ENCODE measurements around the gene MAP1LC3B2. TPM values are rescaled to one million over a fixed set of nuclear protein-coding genes. Genes with fewer than 3 reads are reported as not detected.

Gene MAP1LC3B2
- total RNA-seq, 1 donor from 2014 or later, result 0.82 TPM

DNA sequence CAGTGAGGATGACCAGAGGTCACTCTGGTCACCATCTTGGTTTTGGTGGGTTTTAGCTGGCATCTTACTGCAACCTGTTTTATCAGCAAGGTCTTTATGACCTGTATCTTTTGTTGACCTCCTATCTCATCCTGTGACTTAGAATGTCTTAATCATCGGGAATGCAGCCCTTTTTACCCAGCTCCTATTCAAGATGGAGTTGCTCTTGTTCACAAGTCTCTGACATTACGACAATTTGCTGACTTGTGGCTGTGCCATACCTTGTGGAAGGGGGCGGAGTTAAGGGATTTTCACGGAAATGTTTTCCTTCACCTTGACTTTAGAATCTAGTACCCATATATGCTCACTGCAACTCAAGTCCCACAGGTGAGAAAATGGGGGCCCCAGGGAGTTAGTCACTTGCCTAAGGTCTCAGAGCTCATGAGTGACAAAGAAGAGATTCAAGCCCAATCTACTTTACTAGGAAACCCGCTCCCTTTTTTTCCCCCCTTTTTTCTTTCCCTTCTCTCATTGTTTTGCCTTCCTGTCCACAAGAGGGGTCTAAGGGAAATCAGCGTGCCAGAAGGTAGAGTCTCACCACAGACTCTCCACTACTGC is 2.7 kb upstream of the MAP1LC3B2 start:
- H3K4me1 Mint-ChIP-seq, result peaks cover 21% of the 10 kb centered on the region
- no peak for DNase-seq (ENCODE audit: low read depth, low spot score)
- no peaks in the 10 kb centered on the region for H3K27me3 Mint-ChIP-seq (ENCODE audit: low read depth)
- peak overlapping the region; percentile 90 for H3K27ac Mint-ChIP-seq (ENCODE audit: unreplicated experiment)
- TF ChIP-seq, protein P1, sequence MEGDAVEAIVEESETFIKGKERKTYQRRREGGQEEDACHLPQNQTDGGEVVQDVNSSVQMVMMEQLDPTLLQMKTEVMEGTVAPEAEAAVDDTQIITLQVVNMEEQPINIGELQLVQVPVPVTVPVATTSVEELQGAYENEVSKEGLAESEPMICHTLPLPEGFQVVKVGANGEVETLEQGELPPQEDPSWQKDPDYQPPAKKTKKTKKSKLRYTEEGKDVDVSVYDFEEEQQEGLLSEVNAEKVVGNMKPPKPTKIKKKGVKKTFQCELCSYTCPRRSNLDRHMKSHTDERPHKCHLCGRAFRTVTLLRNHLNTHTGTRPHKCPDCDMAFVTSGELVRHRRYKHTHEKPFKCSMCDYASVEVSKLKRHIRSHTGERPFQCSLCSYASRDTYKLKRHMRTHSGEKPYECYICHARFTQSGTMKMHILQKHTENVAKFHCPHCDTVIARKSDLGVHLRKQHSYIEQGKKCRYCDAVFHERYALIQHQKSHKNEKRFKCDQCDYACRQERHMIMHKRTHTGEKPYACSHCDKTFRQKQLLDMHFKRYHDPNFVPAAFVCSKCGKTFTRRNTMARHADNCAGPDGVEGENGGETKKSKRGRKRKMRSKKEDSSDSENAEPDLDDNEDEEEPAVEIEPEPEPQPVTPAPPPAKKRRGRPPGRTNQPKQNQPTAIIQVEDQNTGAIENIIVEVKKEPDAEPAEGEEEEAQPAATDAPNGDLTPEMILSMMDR (conservative IDR thresholded peaks at IDR 0.05), result no peak
- H3K9me3 Mint-ChIP-seq, result peaks cover 2% of the 10 kb centered on the region
- H3K4me3 Mint-ChIP-seq, result no peak overlapping the region
- H3K36me3 Mint-ChIP-seq (ENCODE audit: low read depth), result no peaks in the 10 kb centered on the region

DNA sequence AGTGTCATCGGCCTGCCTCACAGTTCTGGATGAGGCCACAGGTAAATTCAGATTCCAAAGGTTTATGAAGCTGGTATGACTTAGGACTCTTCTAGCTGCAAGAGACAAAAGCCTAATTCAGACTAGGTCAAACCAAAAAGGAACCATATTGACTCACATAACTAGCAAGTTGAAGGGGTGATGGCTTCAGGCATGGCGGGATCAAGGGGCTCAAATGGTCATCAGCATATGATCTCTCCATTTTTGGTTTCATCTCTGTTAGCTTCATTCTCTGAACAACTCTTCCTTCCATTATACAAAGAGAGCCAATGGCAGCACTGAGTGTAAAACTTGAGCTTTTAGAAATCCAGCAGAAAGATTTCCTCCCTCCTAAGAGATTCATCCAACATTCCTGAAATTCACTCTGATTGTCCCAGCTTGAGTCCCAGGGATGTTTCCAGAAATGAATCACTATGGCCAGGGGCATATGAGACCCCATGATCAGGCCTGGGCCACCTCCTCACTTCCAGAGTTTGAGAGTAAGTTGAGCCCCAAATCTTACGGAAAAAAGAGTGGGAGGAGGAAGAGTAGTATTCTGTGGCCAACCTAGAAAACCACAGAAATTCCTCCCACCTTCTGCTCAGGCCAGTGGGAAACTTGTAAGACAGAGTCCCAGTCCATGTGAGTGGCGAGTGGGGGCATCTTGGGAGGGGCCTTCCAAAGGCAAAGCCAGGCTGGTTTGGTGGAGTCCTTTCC is 2.0 kb upstream of the MAP1LC3B2 start:
- peak overlapping the region; percentile 90 for H3K27ac Mint-ChIP-seq (ENCODE audit: unreplicated experiment)
- DNase-seq (ENCODE audit: low read depth, low spot score), result no peak

DNA sequence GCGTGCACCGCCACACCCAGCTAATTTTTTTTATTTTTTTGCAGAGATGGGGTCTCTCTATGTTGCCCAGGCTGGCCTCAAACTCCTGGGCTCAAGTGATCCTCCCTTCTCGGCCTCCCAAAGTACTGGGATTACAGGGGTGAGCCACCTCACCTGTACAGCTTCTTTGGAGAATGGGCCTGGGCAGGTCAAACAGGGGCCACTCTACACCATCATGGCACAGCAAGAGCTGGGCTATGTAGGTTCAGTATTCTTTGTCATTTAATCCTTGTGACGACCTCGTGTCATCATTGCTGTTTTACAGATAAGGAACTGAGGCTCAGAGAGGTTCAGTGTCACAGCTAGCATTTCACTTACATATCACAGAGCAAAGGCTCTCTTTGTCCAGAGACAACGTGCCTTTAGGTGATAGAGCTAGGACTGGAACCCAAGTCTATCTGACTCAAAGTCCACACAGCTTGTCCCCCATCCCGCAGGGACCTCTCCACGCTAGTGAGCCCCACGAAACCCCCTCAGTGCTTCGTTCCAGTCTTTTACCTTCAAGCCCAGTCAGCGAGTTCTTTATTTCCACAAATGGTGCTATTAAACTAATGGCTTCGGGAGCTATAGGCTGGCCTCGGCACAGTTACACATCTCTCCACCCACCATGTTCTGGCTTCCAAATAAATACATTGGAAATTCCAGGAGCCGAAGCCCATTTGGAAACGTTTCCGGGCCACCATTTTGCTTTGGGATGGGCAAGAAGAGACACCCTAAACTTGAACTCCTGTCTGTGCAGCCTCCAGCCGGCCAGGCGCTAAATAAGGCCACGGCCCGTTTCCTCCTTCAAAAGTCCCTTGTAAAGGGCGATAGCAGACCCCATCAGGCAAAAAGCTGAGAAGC is 660 bp upstream of the MAP1LC3B2 start:
- H3K27ac Mint-ChIP-seq (ENCODE audit: unreplicated experiment), result peak overlapping the region; percentile 78
- DNase-seq (ENCODE audit: low read depth, low spot score), result no peak
- H3K27me3 Mint-ChIP-seq (ENCODE audit: low read depth), result no peaks in the 10 kb centered on the region
- TF ChIP-seq, protein P1 (conservative IDR thresholded peaks at IDR 0.05), result no peak
- H3K4me1 Mint-ChIP-seq, result peaks cover 21% of the 10 kb centered on the region
- no peaks in the 10 kb centered on the region for H3K36me3 Mint-ChIP-seq (ENCODE audit: low read depth)
- H3K4me3 Mint-ChIP-seq, result no peak overlapping the region
- H3K9me3 Mint-ChIP-seq, result peaks cover 5% of the 10 kb centered on the region

More for the DNA sequence above, 2.0 kb upstream of the MAP1LC3B2 start:
- Mint-ChIP-seq H3K27me3 (ENCODE audit: low read depth) (no peaks in the 10 kb centered on the region), H3K4me1 (peaks cover 21% of the 10 kb centered on the region), H3K9me3 (peaks cover 2% of the 10 kb centered on the region), H3K4me3 (no peak overlapping the region), H3K36me3 (ENCODE audit: low read depth) (no peaks in the 10 kb centered on the region)
- TF ChIP-seq, protein P1 (conservative IDR thresholded peaks at IDR 0.05), result no peak

DNA sequence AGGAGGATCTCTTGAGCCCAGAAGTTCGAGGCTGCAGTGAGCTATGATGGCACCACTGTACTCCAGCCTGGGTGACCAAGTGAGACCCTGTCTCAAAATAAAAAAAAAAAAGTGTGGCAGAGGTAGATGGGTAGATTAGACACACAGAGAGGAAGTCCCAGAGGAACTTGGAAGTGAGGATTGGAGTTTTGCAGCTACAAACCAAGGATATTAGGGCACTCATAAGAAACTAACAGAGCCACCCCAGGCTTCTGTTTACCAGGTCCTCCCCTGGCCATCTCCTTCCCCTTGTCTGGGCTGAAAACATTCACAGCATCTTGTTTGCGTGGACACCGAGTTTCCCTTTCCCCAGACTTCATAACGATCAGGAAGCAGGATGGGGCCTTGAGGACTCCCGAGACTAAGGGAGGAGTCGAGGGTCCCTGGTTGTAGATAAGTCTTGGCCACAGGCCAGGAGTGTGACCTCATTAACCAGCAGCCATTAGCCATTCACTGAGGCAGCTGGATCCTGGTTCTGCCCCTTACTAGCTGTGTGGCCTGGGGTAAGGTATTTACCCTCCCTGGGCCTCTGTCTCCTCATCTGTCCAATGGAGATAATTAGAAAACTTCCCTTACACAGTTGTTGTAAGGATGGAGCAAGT is 2.1 kb downstream of the MAP1LC3B2 start:
- H3K4me1 Mint-ChIP-seq, result peaks cover 21% of the 10 kb centered on the region
- DNase-seq (ENCODE audit: low read depth, low spot score), result no peak
- H3K36me3 Mint-ChIP-seq (ENCODE audit: low read depth), result peaks cover 5% of the 10 kb centered on the region
- H3K27ac Mint-ChIP-seq (ENCODE audit: unreplicated experiment), result no peak overlapping the region
- H3K27me3 Mint-ChIP-seq (ENCODE audit: low read depth), result no peaks in the 10 kb centered on the region
- peaks cover 13% of the 10 kb centered on the region for H3K9me3 Mint-ChIP-seq
- H3K4me3 Mint-ChIP-seq, result no peak overlapping the region
- TF ChIP-seq, protein P1 (conservative IDR thresholded peaks at IDR 0.05), result no peak

DNA sequence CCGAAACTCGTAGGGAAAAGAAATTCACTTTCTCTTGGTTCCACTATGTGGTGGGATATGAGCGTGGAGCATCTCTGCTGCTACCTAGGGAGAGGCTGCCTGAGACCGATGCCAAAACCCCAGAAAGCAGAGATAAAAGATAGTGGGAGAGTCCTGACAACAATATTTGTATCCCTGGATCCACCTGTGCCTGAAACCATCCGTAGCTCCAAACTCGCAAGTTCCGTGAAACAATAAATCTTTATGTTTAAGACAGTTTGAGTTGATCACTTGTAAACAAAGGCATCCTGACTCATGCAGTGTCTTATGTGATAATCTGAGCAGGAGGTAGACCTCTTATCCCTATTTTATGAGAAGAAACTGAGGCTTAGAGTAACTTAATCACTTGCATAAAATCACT is 2.9 kb downstream of the MAP1LC3B2 start:
- no peak overlapping the region for H3K4me3 Mint-ChIP-seq
- DNase-seq (ENCODE audit: low read depth, low spot score), result no peak
- peaks cover 5% of the 10 kb centered on the region for H3K36me3 Mint-ChIP-seq (ENCODE audit: low read depth)
- no peak overlapping the region for H3K27ac Mint-ChIP-seq (ENCODE audit: unreplicated experiment)
- TF ChIP-seq, protein P1 (conservative IDR thresholded peaks at IDR 0.05), result no peak
- H3K27me3 Mint-ChIP-seq (ENCODE audit: low read depth), result no peaks in the 10 kb centered on the region
- peaks cover 13% of the 10 kb centered on the region for H3K9me3 Mint-ChIP-seq
- peaks cover 16% of the 10 kb centered on the region for H3K4me1 Mint-ChIP-seq

All from neural crest cell (in vitro differentiated cells).